ENCODE results near the gene UBE2J2. TPM values are rescaled to one million over a fixed set of nuclear protein-coding genes. Genes with fewer than 3 reads are reported as not detected.

Gene UBE2J2
- total and polyA plus RNA-seq, 2 of the 13 experiments (the other 11 are each of a cell fraction or from before 2014, with no cell fraction given): 25.4 to 29.4 TPM

GRCh38 chr1:1218524-1219200, 55.0 kb downstream of the UBE2J2 start:
- ChIA-PET POLR2A (no interaction called here), CTCF (ENCODE audit: low intra/inter-chr PET ratio, low total read pairs) (no interaction called here)
- in situ Hi-C loops (cut with HindIII; ENCODE audit: extremely low pct_ligation_motif_present, low pct_unique_long_range_greater_than_20kb) (no loop called here), intact Hi-C loops (cut with micrococcal nuclease; ENCODE audit: unreplicated experiment) (no loop called here)
- Histone ChIP-seq H3K27ac (ENCODE audit: extremely low read length, insufficient read depth, low read length) (no peak overlapping the region), H3K4me3 (replicated peaks in 1 of 3; ENCODE audit: insufficient read depth in 1 of 3, low read depth in 2 of 3, low read length in 3 of 3) (no peak overlapping the region), H3K9me3 (ENCODE audit: low read length) (no peaks in the 10 kb centered on the region), H3K9ac (ENCODE audit: insufficient read depth, low read depth, low read length) (no peak overlapping the region), H4K20me1 (ENCODE audit: insufficient read depth, low read length) (no peaks in the 10 kb centered on the region), H3K4me2 (ENCODE audit: low read depth, low read length) (no peak overlapping the region), H3K4me1 (ENCODE audit: insufficient read depth, low read length) (no peaks in the 10 kb centered on the region), H3K36me3 (replicated peaks in 1 of 2; ENCODE audit: control insufficient read depth in 1 of 2, insufficient read depth in 2 of 2, low read length in 2 of 2) (peaks cover 27 to 51% of the 10 kb centered on the region in 2 experiments; a peak in 4 of 5 replicates), H3K27me3 (ENCODE audit: control insufficient read depth in 1 of 2, insufficient read depth in 2 of 2, low read length in 2 of 2) (no peaks in the 10 kb centered on the region), H3K79me2 (ENCODE audit: insufficient read depth, low read length) (no peaks in the 10 kb centered on the region), H2AFZ (ENCODE audit: low read length) (no peak overlapping the region)
- WGBS (ENCODE audit: low lambda C conversion rate): 92% methylated on average over 16 of the region's 36 CpGs
- BruUV-seq (replicated peaks): no TSS peak
- DNase-seq (ENCODE audit: low spot score) (no peak), ATAC-seq (no peak), FAIRE-seq (no peak)
- TF ChIP-seq TBL1XR1 (IDR thresholded peaks at IDR 0.05; ENCODE audit: borderline replicate concordance, low read length, partially characterized antibody): no peak
- TF ChIP-seq AKAP8 (CRISPR knock-in tag; IDR thresholded peaks at IDR 0.05): peak; percentile 58; the same call in 1 of the 2 replicates

DNA sequence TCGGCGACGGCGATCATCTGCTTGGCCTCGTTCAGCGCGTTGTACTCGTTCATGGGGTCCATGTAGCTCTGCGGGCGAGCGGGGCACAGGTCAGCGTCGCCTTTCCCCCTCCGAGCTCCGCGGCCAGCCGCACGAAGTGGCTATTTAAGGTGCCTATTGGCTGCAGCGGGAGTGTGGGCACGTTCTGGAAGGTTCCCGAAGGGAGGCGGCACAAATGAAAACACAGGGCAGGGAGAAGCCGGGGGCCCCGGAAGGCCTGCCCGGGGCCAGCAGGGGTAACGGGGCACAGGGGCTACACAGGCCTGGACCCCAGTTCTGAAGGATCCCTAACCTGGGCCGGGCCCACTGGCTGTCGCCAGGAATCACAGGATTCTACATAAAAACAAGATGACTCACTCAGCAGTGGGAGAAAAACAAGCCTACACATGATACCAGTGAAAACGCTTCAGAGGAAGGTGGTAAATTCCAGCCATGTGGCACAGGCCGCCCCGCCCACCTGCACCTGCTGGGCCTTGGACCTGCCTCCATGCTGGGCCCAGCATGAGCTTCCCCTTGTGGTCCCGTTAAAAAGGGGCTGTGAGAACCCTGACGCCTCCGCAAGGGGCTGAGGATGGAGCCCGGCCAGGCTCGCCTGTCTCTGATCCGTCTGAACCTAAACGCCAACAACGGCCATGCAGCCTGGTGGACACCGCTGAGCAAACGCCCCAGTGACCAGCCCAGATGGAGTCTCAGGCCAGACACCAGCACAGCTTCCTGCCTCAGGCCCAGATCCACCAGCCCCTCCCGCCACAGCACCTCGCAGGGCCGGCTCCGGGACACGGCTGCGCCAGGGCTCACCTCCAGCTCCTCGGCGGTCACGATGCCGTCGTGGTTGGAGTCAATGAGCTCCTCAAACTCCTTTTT, 55.8 kb downstream of the UBE2J2 start:
- 97% methylated on average over 44 of the region's 52 CpGs for WGBS (ENCODE audit: low lambda C conversion rate)
- TF ChIP-seq ZNF552 (CRISPR knock-in tag; IDR thresholded peaks at IDR 0.05; ENCODE audit: borderline replicate concordance): no peak
- no peaks in the 10 kb centered on the region for H4K20me1 ChIP-seq (ENCODE audit: insufficient read depth, low read length)

More for the DNA sequence above, 55.8 kb downstream of the UBE2J2 start:
- intact Hi-C loops (cut with micrococcal nuclease; ENCODE audit: unreplicated experiment) (no loop called here), in situ Hi-C loops (cut with HindIII; ENCODE audit: extremely low pct_ligation_motif_present, low pct_unique_long_range_greater_than_20kb) (no loop called here)
- H3K79me2 ChIP-seq (ENCODE audit: insufficient read depth, low read length): no peaks in the 10 kb centered on the region
- peaks cover 21 to 45% of the 10 kb centered on the region in 2 experiments; a peak in 4 of 5 replicates for H3K36me3 ChIP-seq (replicated peaks in 1 of 2; ENCODE audit: control insufficient read depth in 1 of 2, insufficient read depth in 2 of 2, low read length in 2 of 2)
- FAIRE-seq: no peak
- ChIA-PET POLR2A (no interaction called here), CTCF (ENCODE audit: low intra/inter-chr PET ratio, low total read pairs) (no interaction called here)
- H2AFZ ChIP-seq (ENCODE audit: low read length): no peak overlapping the region
- H3K27ac ChIP-seq (ENCODE audit: extremely low read length, insufficient read depth, low read length): no peak overlapping the region
- no peak for ATAC-seq
- no peaks in the 10 kb centered on the region for H3K4me1 ChIP-seq (ENCODE audit: insufficient read depth, low read length)
- DNase-seq (ENCODE audit: low spot score): no peak
- H3K4me2 ChIP-seq (ENCODE audit: low read depth, low read length): no peak overlapping the region
- no peak overlapping the region for H3K9ac ChIP-seq (ENCODE audit: insufficient read depth, low read depth, low read length)
- no peaks in the 10 kb centered on the region for H3K9me3 ChIP-seq (ENCODE audit: low read length)
- H3K4me3 ChIP-seq (replicated peaks in 1 of 3; ENCODE audit: insufficient read depth in 1 of 3, low read depth in 2 of 3, low read length in 3 of 3): no peak overlapping the region
- no TSS peak for BruUV-seq (replicated peaks)
- H3K27me3 ChIP-seq (ENCODE audit: control insufficient read depth in 1 of 2, insufficient read depth in 2 of 2, low read length in 2 of 2): 0 out of 5 replicates have a peak, but pooled peaks cover 0 to 6% of the 10 kb centered on the region in 2 experiments

Data from HepG2 (cell line).